SH-SY5Y (cell line): ENCODE measurements around the gene CBX4.

Experiments
- GATA2 ChIP-seq: IDR thresholded peaks from 2 replicates; pipeline ENCODE4 v1.6.1; 2011; ENCODE audit warnings: mild to moderate bottlenecking, low read depth, low read length
- GATA3 ChIP-seq: IDR thresholded peaks from 2 replicates; pipeline ENCODE4 v1.6.1; 2011; ENCODE audit warnings: low read depth, mild to moderate bottlenecking, low read length, moderate library complexity

The CBX4 gene

DNA sequence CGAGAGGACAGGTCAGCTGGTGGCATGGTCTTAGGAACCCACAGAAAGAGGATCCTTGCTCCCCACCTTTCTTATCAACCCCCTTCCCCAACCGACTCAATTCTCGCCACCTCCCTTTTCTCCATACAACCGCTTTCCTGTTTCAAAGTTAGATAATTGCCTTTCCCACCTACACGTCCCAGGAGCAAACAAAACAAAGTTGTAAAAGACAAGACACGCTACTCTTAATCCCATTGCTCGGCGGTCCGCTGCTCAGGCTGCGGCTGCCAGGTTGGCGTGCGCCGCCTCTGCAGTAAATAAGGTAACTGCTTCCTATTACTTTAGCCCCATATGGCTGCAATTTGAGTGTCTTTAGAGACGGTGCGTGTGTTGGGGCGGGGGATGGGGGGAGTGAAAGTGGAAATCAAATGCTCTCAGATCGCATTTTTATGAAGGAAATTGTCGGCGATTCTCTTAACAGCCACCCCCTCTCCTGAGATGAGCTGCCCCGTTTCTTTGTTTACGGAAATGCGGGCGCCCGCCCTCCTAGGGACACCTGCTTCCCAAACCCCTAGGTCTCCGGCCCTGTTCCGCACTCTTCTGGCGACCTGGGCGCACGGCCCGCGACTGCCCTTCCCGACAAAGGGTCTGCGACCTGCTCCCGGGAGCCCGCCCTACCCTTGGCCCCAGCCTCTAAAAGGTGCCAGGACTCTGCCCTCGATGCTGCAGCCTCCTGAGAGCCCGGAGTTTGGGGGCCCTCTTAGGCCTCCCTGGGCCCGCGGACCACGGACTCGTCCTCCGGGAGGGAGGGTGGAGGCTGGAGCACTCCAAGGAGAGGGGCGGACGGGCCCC lies 38.7 kb downstream of the CBX4 start:
- TF ChIP-seq GATA3, result no peak
- no peak for TF ChIP-seq GATA2

DNA sequence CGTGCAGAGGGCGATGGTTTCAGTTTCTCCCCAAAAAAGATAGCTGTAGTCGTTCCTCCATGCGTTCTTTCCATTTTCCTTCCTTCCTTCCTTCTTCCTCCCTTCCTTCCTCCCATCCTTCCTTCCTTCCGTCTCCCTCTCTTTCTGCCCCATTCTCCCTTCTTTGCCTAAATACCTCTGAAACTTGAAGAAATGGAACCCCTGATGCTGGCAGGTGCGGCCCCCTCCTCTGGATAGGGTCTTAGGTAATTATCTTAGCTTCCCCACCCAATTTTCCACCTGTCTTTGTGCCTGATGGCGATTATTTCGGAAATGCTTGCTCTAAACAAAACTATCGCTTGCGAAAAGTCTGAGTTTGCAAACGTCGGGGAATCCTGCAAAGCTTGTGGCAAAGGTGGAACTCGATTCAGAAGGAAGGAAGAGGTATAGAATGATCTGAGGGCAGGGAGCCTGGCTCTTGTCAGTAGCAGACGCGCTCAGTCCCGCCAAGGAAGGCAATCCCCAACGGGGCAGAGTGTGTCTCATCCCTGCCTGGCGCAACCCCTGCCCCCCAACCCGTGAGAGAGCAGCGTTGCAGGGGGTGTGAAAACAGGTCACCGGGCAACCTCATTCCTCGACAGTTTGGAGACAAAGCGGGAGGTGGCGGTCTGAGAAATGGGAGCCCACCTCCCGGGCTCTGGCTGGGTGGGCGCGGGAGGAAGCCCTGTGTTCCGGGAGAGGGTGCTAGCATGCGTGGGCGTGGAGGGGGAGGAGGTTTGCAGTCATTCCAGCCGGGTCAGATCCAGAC lies 39.5 kb downstream of the CBX4 start:
- TF ChIP-seq GATA3 (no peak), GATA2 (no peak)

DNA sequence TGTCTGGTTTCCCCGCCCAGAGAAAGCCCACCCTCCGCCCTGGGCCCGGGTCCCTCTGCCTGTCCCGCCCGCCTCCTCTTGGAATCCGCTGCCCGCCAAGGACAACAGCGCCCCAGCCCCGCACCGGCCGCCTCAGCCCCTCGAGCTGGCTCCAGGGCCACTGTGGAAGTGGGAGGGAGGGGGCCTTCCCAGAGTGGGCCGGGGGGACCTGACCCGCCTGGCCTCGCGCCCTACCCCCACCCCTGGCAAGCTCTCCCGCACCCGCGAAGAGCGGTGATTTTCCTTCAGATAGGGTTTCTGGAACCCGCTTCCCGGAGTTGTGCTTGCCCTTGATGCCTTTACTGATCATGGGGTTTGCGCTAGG lies 40.1 kb downstream of the CBX4 start:
- TF ChIP-seq GATA3 (no peak), GATA2 (no peak)

DNA sequence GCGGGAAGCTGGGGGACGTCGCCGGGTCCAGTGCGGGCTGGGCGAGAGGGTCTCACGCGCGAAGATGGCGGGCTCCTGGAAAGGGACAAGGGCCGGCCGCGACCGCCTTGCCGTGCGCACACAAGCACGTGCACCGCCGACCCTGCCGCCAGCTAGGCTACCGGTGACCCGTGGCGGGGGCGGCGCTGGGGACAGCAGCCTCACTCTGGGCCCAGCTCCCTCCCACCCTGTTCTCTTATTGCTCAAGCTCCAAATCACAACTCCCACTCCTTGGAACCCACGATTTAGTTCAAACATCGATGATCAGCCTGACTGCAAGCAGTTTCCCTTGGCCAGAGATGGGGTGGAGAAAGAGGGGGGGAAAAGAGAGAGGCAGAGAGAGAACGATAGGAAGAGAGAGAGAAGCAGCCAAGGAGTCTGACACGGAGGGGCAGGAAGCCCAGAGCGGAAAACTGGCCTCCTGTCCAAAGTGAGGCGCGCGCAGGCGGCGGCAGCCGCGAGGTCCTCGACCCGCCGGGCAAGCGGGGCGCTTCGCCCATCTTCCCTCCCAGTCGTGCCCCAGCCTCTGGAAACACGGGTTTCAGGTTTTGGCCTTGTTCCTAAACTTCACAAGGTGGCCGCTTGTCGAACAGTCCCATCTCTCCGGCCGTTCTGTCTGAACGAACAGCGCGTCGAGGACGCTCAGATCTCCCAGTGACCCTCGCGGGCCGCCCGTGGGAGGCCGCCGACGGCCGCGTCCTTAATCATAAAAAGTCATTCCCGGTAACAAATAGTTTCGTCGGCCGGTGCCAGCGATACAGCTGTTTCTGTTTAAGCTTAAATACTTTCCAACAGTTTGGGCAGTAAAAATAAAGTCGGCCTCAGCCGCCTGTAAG lies 40.7 kb downstream of the CBX4 start:
- TF ChIP-seq GATA3 (no peak), GATA2 (no peak)

DNA sequence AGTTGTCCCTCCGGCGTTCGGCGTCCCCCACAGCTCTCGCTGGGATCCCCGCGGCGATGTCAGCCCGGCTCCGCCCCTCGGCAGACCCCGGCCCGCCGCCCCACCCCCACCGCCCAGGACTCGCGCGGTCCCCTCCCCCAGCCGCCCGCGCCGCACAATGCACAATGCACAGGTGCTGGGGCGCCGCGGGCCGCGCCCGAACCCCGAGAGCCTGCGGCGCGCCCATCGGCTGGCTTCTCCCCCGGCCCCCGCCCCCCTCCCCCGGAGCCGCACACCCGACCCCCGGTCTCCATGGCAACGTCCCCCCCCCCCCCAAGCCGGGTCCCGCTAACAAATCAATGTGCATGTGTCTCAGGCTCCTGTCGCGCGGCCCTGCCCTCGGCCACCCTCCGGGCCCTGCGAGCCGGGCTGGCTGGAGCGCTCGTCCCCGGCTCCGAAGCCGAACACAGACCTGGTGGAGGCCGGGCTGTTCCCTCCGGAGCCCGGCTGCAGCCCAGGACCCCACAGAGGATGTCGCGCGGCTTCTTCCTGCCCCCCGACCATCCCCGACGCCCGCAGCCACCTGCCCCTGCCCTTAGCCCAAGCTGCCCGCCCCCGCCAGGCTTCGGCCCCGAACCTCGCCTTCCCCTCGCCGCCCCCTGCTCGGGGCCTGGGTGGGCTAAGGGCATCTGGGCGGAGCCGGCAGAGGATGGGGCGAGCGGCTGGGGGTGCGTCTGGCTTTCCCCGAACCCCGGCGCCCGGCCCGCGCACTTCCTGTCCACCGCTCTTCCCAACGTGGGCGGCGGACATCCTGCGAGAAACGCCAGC lies 41.5 kb downstream of the CBX4 start:
- TF ChIP-seq GATA2, result no peak
- no peak for TF ChIP-seq GATA3

DNA sequence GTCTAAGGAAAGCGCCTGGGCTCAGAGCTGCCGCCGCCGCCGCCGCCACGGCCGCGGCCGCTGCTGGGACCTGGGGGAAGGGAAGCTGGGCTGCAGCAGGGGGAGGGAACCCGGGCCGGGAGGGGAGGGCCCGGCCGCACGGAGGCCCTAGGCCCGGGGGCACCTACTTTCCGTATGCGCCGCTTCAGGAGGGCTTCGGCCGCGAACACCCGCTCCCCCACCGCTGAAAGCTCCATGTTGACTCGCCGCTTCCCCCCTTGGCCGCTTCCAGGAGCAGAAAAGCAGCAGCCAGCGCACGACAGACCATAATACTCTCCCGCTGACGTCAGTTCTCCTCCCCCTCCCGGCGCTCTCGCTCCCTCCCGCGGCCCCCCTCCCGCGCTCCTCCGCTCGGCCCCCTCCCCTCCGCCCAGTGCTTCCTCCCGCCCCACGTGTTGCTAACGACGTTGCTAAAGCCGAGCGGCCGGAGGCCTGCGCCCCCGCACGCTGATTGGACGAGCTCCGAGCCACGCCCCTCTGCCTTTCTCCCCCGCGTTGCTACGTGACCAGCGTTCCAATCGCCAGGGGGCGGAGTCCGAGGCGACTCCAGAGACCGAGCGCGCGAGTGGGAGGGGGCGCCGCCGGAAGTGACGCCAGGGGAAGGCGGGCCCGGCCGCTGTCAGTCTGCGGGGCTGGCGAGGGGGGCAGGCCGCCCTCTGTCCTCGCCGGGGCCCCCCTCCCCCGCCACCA lies 42.3 kb downstream of the CBX4 start, which contains the start of gene CBX8:
CBX8 (minus strand) TSS at position 315 of the 729 bp plus-strand sequence; CDS start at position 236, 79 bp downstream.
- TF ChIP-seq GATA3 (no peak), GATA2 (no peak)

DNA sequence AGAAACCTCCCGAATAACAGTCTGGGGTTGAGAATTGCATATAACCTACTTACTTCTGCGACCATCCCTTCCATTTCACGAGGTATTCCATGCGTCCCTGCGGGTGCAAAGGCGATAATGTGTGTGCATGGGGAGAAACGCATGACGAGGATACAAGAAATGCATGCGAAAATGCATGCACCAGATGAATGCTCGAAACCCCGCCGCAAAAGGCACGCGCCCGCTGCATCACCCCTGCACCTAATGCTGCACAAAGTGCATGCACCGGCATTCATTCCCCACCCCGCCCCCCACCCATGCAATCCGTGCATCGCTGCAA lies 42.8 kb downstream of the CBX4 start:
- no peak for TF ChIP-seq GATA3
- no peak for TF ChIP-seq GATA2

DNA sequence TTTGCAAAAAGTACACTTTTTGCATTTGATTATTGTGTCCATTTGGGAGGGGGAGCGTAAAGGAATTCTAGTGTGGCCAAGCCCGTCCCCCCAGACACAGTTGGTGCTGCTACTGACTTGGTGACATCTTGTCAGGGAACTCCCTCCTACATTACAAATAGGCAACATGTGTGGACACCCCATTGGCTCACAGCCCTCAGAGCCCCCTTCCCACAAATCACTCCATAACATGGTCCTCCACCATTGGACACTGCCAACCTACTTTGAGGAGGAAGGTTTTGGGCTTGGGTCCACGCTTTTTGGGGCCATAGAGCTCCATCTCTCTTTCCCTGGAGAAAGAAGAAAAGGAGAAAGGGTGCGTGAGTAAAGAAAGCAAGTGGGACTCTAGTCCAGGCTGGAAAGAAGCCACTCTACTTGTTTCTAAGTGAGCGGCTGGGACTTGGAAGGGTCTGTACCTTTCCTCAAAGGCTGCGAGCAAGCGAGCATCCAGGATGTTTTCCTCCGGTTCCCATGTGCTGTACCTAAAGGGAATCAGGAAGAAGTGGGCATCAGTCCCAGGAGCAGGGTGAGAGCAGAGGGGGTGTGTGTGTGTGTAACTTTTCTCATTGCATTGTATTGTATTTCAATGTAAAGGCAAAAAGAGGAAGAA lies 43.3 kb downstream of the CBX4 start:
- TF ChIP-seq GATA2 (no peak), GATA3 (no peak)

DNA sequence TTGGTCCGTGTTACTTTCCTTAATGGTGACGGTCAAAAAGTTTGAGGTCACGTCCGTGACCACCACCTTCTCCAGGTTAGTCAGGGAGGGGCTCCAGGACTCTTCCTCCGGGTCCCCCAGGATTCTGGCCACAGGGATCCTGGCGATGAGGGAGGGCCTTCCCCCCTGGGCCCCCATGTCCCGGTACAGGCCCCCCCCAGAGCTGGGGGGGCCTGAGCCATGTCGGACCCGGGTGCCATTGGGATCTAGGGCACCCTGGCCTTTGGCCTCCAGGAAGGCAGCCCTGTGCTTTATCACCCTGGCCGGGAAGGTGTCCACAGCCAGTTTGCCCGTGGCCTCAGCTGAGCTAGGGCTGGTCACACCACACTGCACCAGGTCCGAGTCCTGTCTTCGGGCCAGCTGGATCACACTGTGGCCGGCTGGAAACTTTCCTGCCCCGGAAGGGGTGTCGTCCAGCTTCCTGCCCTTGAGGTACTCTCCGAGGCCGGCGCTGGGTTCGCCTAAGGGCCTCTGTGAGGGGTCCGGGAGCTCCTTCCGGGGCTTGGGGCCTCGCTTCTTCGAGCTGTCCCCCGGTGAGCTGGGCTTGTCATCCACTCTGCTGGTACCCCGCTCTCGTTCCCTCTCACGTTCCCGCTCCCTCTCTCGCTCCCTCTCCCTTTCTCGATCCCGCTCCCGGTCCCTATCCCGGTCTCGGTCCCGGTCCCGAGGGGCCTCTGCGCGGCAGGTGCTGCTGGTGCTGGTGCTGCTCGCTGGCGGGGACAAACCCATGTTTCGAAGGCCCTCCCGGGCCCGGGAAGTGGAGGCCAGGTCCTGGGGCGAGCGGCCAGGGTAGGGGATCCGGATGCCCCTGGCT lies 44.4 kb downstream of the CBX4 start:
- TF ChIP-seq GATA3 (no peak), GATA2 (no peak)

DNA sequence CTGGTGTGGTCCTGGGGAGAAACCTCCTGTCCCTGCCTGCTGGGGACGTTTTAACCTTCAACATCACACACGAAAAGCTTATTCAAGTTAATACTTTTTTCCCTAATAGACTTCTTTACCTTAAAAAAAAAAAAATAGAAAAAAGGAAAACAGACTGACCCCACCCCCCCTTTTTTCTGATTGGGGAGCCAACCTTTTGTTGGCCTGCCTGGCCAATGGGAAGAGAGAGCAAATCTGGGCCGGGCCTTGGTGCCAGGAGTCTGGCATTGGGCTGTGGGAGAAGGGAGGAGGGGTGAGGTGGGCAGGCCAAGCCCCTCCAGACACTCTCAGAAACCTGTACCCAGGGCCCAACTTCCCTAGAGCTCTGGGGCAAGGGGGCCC lies 45.3 kb downstream of the CBX4 start:
- TF ChIP-seq GATA2, result no peak
- TF ChIP-seq GATA3, result no peak
